ENCODE results near the gene MBD6.

The MBD6 gene

GRCh38 chr12:57577981-57578758, 55.5 kb downstream of the MBD6 start:
- no peak for DNase-seq

GRCh38 chr12:57579011-57579410, 56.4 kb downstream of the MBD6 start:
- no peak for DNase-seq

Data from RPMI8226 (cell line).